HCT116 (cell line): Measurements from ENCODE around the gene SELENOW. TPM values are rescaled to one million over a fixed set of nuclear protein-coding genes. Genes with fewer than 3 reads are reported as not detected.

ENCODE experiments used
- ATAC-seq: fragments of 200-7000 bp; cut with Tn5 transposase; 2 replicates; pipeline ENCODE4 v1.9.1; 2020; ENCODE audit warnings: mild to moderate bottlenecking, moderate library complexity
- BruUV-seq: library from RNA; stranded (reverse); fragments of 400-500 nt; replicated peaks from 2 replicates; lab custom pipeline; 2021; lab: Mats Ljungman, UMichigan
- CTCF ChIA-PET: fragments of 300-600 bp; sonication (Branson Sonifier 250); formaldehyde crosslinking; loops from one replicate; lab custom pipeline; 2021; ENCODE audit warnings: antibody characterized with exemption; lab: Charles Lee
- POLR2A ChIA-PET: fragments of 300-600, 350-600 bp; sonication (Branson Sonifier 250); formaldehyde crosslinking; loops from one replicate; lab custom pipeline; 2021; ENCODE audit warnings: antibody characterized with exemption; lab: Charles Lee
- RAD21 ChIA-PET, 2 experiments: fragments of 300-600 bp; sonication (Branson Sonifier 250); formaldehyde crosslinking; loops; one replicate each; lab custom pipeline; 2023; ENCODE audit warnings: low total read pairs in 2 of 2; ENCODE audit not compliant: uncharacterized antibody in 2 of 2, unreplicated experiment in 2 of 2, low non-redundant PET in 1 of 2; lab: Charles Lee
- DNase-seq: peaks from one replicate; pipeline ENCODE4 v3.0.0-alpha.2; 2010; ENCODE audit warnings: low read depth, low spot score
- H2AFZ ChIP-seq: fragments of 200-600 bp; shearing (Covaris generic), sonication (generic); 2 replicates; pipeline ENCODE4 v1.6.1; 2017; ENCODE audit warnings: low read depth, mixed run types, mixed read lengths, antibody characterized with exemption, low read length; ENCODE audit not compliant: poor library complexity, severe bottlenecking
- H3K27ac ChIP-seq: 2 replicates; pipeline ENCODE4 v1.5.1; 2012; ENCODE audit warnings: low read depth, low read length
- H3K27me3 ChIP-seq: fragments of 200-600 bp; sonication (generic); 2 replicates; pipeline ENCODE4 v1.6.1; 2016; ENCODE audit warnings: mixed run types, low read length, mixed read lengths; ENCODE audit not compliant: insufficient read depth
- H3K36me3 ChIP-seq, 2 experiments: fragments of 200-500 bp in 1 of 2; fragments of 200-600 bp in 1 of 2; sonication (Bioruptor generic) in 1 of 2; sonication (generic) in 1 of 2; 2 replicates each; pipeline versions ENCODE4 v1.5.1 to v1.6.1; 2014 to 2016; ENCODE audit warnings: low read length in 2 of 2, inconsistent platforms in 1 of 2, mixed read lengths in 1 of 2, mixed run types in 1 of 2; ENCODE audit not compliant: insufficient read depth in 2 of 2, control insufficient read depth in 1 of 2
- H3K4me1 ChIP-seq, 2 experiments: fragments of 200-600 bp in 1 of 2; sonication (generic) in 1 of 2; 2 replicates each; pipeline versions ENCODE4 v1.5.1 to v1.6.1; 2012 to 2017; ENCODE audit warnings: low read length in 2 of 2, inconsistent platforms in 1 of 2, mild to moderate bottlenecking in 1 of 2, mixed read lengths in 1 of 2, mixed run types in 1 of 2, moderate library complexity in 1 of 2; ENCODE audit not compliant: insufficient read depth in 2 of 2, control insufficient read depth in 1 of 2
- H3K4me2 ChIP-seq: fragments of 200-600 bp; sonication (generic); 2 replicates; pipeline ENCODE4 v1.6.1; 2017; ENCODE audit warnings: mixed run types, low read length, mixed read lengths
- H3K4me3 ChIP-seq, 2 experiments: fragments of 200-600 bp in 1 of 2; sonication (generic) in 1 of 2; replicated peaks in 1 of 2; 2 replicates each; pipeline ENCODE4 v1.5.1; 2011 to 2016; ENCODE audit warnings: low read length in 2 of 2, control low read depth in 1 of 2, low read depth in 1 of 2, mild to moderate bottlenecking in 1 of 2, mixed read lengths in 1 of 2, mixed run types in 1 of 2
- H3K79me2 ChIP-seq: fragments of 200-600 bp; sonication (generic); 2 replicates; pipeline ENCODE4 v1.6.1; 2017; ENCODE audit warnings: mild to moderate bottlenecking, mixed run types, low read length, moderate library complexity, mixed read lengths; ENCODE audit not compliant: insufficient read depth
- H3K9ac ChIP-seq: fragments of 200-600 bp; sonication (generic); 2 replicates; pipeline ENCODE4 v1.6.1; 2016; ENCODE audit warnings: low read length, mixed read lengths
- H3K9me2 ChIP-seq: fragments of 200-600 bp; sonication (generic), shearing (Covaris generic); 2 replicates; pipeline ENCODE4 v1.6.1; 2017; ENCODE audit warnings: mixed run types, mild to moderate bottlenecking, moderate library complexity; ENCODE audit not compliant: insufficient read depth
- H3K9me3 ChIP-seq, 2 experiments: fragments of 200-500 bp in 1 of 2; fragments of 200-600 bp in 1 of 2; sonication (Bioruptor generic) in 1 of 2; sonication (generic) in 1 of 2; 2 replicates each; pipeline ENCODE4 v1.6.1; 2014 to 2017; ENCODE audit warnings: low read length in 2 of 2, mixed read lengths in 2 of 2, inconsistent platforms in 1 of 2, low read depth in 1 of 2, mild to moderate bottlenecking in 1 of 2, mixed run types in 1 of 2, moderate library complexity in 1 of 2; ENCODE audit not compliant: control insufficient read depth in 1 of 2, insufficient read depth in 1 of 2
- H4K20me1 ChIP-seq: fragments of 200-600 bp; sonication (generic), shearing (Covaris generic); 2 replicates; pipeline ENCODE4 v1.6.1; 2017; ENCODE audit warnings: mixed run types, mild to moderate bottlenecking, moderate library complexity; ENCODE audit not compliant: insufficient read depth
- CBX3 ChIP-seq: IDR thresholded peaks from 2 replicates; pipeline ENCODE4 v1.6.1; 2012; ENCODE audit warnings: low read depth
- ELF1 ChIP-seq: IDR thresholded peaks from 2 replicates; pipeline ENCODE4 v1.6.1; 2012; ENCODE audit warnings: low read depth, borderline replicate concordance
- EZH2 ChIP-seq: fragments of 200-600 bp; sonication (generic); IDR thresholded peaks from 2 replicates; pipeline ENCODE4 v1.6.1; 2017; ENCODE audit warnings: antibody characterized with exemption, mixed run types
- TCF7L2 ChIP-seq: IDR thresholded peaks from 2 replicates; pipeline ENCODE4 v1.7.0; 2011; ENCODE audit warnings: borderline replicate concordance, inconsistent platforms; ENCODE audit not compliant: insufficient read depth, insufficient read length; ENCODE audit errors: extremely low read depth
- ZFX ChIP-seq: fragments of 450-650 bp; IDR thresholded peaks from 2 replicates; pipeline ENCODE4 v1.6.1; 2017
- intact Hi-C: fragments of 100-400 bp; cut with micrococcal nuclease; formaldehyde crosslinking; loops from 2 replicates; pipeline ENCODE4 v1.10.0; 2022
- total RNA-seq: library from RNA; stranded (reverse); gene quantifications from one replicate; pipeline ENCODE4 v1.2.1, GENCODE V29; 2021; ENCODE audit not compliant: unreplicated experiment
- TF ChIP-seq, protein P1 (sequence below): IDR thresholded peaks from 2 replicates; pipeline ENCODE4 v1.6.1; 2012; ENCODE audit warnings: low read depth
- TF ChIP-seq, protein P2 (sequence below): IDR thresholded peaks from 2 replicates; pipeline ENCODE4 v1.6.1; 2012

SELENOW gene
- total RNA-seq, 1 experiment from 2014 or later = 181 TPM

DNA sequence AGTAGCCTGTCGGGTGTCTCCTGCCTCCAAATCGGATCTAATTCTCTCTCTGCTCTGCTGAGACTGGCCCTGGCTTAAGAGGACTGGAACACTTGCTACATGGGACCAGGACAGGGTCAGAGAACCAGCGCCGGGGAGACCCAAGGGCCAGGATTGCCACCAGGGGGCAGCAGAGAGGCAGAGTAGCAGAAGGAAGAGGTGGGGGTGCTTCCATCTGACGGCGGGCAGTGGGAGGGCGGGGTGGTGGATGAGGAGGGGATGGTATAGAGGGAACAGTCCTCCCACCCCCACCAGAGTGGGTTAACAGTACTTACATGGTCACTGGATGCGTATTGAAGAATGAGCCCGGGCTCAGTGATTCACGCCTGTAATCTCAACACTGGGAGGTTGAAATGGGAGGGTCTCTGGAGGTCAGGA, 11.9 kb downstream of the SELENOW start (continued):
- TF ChIP-seq, protein P1, sequence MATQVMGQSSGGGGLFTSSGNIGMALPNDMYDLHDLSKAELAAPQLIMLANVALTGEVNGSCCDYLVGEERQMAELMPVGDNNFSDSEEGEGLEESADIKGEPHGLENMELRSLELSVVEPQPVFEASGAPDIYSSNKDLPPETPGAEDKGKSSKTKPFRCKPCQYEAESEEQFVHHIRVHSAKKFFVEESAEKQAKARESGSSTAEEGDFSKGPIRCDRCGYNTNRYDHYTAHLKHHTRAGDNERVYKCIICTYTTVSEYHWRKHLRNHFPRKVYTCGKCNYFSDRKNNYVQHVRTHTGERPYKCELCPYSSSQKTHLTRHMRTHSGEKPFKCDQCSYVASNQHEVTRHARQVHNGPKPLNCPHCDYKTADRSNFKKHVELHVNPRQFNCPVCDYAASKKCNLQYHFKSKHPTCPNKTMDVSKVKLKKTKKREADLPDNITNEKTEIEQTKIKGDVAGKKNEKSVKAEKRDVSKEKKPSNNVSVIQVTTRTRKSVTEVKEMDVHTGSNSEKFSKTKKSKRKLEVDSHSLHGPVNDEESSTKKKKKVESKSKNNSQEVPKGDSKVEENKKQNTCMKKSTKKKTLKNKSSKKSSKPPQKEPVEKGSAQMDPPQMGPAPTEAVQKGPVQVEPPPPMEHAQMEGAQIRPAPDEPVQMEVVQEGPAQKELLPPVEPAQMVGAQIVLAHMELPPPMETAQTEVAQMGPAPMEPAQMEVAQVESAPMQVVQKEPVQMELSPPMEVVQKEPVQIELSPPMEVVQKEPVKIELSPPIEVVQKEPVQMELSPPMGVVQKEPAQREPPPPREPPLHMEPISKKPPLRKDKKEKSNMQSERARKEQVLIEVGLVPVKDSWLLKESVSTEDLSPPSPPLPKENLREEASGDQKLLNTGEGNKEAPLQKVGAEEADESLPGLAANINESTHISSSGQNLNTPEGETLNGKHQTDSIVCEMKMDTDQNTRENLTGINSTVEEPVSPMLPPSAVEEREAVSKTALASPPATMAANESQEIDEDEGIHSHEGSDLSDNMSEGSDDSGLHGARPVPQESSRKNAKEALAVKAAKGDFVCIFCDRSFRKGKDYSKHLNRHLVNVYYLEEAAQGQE = no peak
- TF ChIP-seq, protein P2, sequence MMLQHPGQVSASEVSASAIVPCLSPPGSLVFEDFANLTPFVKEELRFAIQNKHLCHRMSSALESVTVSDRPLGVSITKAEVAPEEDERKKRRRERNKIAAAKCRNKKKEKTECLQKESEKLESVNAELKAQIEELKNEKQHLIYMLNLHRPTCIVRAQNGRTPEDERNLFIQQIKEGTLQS = no peak
- no peak for TF ChIP-seq EZH2
- TF ChIP-seq ZFX = no peak
- no peak for TF ChIP-seq ELF1

DNA sequence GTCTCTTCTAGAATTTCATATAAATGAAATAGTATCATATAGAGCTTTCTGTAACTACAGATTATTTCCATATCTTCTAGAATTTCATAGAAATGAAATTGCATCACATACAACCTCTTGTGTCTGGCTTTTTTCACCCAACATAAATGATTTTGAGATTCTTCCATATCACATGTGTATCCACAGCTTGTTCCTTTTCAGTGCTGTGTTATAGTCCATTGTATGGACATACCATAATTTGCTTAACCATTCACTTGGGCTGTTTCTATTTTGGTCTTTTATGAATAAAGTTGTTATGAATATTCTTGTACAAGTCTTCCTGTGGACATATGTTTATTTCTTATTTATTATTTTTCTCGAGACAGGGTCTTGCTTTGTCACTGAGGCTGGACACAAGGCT, 14.1 kb downstream of the SELENOW start:
- H3K4me3 ChIP-seq = no peak overlapping the region
- H3K4me2 ChIP-seq = no peak overlapping the region
- TF ChIP-seq CBX3 (peak; percentile 75; the same call in 1 of the 2 replicates), TCF7L2 (no peak)
- TF ChIP-seq, all 23 proteins: peak for 1
- DNase-seq (no peak), ATAC-seq (no peak)
- ChIA-PET POLR2A (no interaction called here), CTCF (interaction anchor here (1.0 kb wide), 1 partner anchor 27 kb away, joined by 3 read pairs; no protein-coding TSS in a partner anchor), RAD21 (no interaction called here)
- no peaks in the 10 kb centered on the region for H3K36me3 ChIP-seq
- no peaks in the 10 kb centered on the region for H3K27me3 ChIP-seq
- no peaks in the 10 kb centered on the region for H4K20me1 ChIP-seq
- no peak overlapping the region for H3K27ac ChIP-seq
- BruUV-seq = no TSS peak
- no peak overlapping the region for H3K9ac ChIP-seq
- intact Hi-C loops = loop anchor here (5.0 kb wide), 1 partner anchor 360 kb away; no protein-coding TSS in a partner anchor
- no peak overlapping the region for H2AFZ ChIP-seq
- H3K79me2 ChIP-seq = no peaks in the 10 kb centered on the region
- no peaks in the 10 kb centered on the region for H3K9me2 ChIP-seq
- H3K9me3 ChIP-seq = no peaks in the 10 kb centered on the region
- H3K4me1 ChIP-seq = peaks cover 14 to 25% of the 10 kb centered on the region in 2 experiments
